NCI-H345 treated with DMSO at 0.1 percent for 48 hours (cell line): ENCODE measurements around the gene TMEM51.

ENCODE experiments used
- DNase-seq: peaks from one replicate; lab custom pipeline; 2025; ENCODE audit not compliant: unreplicated experiment; lab: John Stamatoyannopoulos, UW

The TMEM51 gene

DNA sequence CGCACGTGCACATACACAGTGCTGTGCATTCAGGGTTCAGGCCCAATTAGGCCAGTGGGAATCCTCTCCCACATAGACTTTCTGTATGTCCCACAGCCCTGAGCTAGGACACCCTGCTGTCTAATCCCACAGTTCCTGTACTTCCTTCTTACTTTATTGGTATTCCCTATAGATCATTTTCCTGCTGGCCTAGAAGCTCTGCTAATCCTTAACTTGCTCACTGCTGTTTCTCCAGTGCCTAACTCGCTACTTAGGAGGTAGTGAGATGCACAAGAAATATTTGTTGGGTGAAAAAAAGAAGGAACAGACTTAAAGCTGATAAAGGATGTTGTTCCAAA lies 59.4 kb downstream of the TMEM51 start:
- DNase-seq: no peak

DNA sequence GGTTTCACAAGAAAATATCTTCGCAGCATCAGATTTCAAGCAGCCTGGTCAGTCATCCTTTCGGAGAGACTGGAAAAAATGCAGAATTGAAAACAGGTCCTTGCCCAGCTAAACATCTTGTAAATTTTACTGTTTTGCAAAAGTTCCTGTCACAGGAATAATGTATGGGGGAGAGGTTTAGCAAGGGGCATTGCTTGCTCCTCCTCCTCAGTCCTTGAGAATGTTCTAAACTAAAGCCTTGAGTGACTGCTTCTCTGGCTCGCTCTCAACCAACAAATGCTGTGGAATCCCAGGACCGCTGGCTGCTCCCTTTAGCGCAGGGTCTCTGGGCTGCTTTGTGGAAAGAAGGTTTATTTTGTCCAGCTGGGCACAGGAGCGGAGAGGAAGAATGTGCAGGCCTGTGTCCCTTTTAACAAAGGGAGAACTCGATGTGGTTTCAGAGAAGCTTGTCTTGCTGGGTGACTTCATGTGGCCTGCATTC lies 59.8 kb downstream of the TMEM51 start:
- DNase-seq: no peak

DNA sequence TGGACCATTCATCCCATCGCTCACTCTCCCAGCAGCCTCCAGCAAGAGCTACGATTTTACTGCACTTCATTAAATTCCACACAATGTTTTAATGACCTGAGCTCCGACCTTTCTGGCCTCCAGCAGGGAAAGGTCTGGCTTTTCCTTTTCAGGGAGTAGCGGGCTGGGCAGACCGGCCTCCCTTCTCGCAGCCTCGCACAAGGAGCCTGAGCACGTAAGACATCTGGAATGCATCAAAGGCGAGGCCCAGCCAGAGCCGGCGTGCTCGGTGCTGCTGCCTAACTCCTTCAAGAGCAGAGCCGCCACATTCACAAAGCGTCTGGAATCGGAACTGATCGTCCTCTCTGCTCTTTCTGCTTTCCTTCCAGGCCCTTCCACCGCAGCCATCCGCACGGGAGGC lies 61.0 kb downstream of the TMEM51 start:
- DNase-seq: no peak

DNA sequence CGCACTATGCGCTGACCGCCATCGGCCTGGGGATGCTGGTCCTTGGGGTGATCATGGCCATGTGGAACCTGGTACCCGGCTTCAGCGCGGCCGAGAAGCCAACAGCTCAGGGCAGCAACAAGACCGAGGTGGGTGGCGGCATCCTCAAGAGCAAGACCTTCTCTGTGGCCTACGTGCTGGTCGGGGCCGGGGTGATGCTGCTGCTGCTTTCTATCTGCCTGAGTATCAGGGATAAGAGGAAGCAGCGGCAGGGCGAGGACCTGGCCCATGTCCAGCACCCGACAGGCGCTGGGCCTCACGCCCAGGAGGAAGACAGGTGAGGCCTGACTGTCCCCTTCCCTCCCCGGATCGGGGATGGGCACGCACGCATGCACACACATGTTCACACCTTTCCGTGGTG lies 61.6 kb downstream of the TMEM51 start:
- DNase-seq: no peak

DNA sequence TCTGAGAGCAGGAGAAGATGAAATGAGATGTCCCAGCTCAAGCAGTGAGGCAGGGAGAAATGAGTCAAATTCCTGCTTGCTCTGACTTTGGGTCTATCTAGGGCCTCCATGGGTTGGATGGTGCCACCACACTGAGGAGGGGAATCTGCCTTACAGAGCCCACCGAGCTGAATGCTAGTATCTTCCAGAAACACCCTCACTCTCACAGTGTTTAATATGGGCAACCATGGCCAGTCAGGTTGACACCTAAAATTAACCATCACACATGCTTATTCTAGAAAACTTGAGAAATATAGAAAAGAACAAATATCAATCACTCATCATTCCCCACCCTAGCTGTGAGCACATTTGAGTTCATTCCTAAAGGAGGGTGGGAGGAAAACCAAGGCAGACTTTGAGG lies 64.1 kb downstream of the TMEM51 start:
- no peak for DNase-seq

DNA sequence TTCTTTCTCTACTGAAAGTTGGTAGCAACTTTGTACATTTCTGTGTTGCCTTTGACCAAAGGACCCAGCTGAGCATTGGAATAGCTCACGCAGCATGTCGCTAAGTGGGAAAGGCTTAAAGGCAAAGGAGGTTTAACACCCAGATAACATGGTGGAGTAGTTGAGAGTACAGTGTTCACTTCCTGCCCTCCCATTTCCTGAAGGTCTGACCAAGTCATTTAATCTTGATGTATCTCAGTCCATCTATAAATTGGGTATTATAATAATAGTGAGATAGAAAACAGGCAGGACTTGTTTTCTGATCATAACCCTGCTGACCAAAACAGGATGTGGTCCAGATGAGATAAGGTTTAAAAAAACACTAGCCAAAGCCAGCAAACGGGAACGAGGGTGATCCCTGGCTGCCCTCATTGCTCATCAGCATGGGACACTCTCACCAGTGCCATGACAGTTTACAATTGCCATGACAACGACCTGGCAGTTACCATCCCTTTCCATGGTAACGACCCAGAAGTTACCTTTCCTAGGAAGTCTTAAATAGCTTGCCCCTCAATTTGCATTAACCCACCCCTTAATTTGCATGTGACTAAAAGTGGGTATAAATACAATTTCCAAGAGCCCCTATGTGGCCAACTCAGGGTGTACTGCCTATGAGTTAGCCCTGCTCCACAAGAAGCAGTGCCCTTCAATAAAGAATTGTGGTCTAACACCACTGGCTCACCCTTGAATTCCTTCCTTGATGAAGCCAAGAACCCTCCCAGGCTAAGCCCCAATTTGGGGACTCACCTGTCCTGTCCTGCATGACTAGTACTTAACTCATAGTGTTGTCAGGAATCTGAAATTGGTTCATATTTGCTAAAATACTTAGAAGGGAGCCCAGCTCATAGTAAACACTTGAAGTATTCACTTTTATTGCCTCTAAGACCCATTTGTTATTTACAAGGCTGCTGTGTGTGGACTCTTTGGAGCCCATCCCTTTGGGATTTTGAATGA lies 65.0 kb downstream of the TMEM51 start:
- DNase-seq: no peak

DNA sequence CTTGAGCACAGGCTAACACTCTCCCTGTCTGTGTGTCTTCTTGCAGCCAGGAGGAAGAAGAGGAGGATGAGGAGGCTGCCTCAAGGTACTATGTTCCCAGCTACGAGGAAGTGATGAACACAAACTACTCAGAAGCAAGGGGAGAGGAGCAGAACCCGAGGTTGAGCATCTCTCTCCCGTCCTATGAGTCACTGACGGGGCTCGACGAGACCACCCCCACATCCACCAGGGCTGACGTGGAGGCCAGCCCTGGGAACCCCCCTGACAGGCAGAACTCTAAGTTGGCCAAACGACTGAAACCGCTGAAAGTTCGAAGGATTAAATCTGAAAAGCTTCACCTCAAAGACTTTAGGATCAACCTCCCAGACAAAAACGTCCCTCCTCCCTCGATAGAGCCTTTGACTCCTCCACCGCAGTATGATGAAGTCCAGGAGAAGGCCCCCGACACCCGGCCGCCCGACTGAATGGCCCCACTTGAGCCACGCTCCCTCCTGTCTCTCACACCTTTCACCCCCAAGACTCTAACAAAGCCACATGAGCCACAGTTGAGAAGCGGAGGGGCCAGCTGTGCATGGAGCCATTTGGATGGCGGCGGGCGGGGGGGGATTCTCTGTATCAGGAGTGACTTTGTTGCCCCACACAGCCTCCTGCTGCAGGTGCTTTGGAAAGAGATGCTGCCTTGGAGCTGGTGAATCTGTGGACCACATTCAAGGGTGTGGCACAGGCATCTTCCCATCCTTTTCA lies 65.9 kb downstream of the TMEM51 start:
- no peak for DNase-seq

DNA sequence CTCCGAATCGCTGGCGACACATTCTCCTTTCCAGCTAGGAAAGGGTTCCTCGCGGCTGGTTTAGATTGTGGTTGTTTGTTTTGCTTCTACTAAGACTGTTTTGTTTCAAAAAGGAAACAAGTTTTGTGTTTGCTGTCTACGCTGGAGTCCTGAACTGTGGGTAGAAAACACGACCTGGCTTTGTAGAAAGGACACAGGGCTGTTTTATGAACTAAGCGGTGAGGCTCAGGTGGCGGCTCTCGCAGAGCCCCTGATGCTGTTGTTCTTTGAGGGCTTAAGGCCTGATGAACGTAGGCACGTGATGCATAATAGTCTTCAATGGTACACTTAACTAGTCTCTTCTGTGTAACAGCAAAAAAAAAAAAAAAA lies 66.5 kb downstream of the TMEM51 start:
- DNase-seq: no peak

DNA sequence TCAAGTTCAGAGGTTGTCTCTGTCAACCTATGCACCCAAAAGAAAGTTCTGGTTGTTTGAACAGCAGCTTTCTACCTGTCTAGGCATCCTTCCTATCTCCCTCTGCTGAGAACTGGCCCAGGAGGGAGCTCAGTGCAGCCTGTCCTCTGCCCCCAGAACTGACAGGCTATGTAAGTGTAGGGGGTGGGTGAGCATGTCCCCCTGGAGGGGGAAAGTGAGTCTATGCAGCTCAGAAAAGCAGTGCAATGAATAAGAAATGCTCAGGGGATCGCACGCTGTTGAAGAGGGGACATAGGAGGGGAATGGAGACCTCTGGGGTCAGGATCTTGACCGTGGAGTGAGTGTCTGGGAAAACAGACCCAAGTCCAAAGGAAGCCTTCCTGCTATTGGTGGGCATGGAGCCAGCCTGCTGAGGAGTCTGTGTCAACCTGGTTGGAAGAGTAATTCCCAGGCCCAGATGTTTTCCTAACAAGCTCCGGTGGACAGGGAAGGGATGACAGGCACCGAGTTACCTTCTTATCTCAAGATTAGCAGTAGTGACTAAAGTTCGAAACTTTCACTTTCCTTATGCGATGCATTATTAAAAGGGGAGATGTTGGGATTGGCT lies 67.4 kb downstream of the TMEM51 start:
- DNase-seq: no peak

DNA sequence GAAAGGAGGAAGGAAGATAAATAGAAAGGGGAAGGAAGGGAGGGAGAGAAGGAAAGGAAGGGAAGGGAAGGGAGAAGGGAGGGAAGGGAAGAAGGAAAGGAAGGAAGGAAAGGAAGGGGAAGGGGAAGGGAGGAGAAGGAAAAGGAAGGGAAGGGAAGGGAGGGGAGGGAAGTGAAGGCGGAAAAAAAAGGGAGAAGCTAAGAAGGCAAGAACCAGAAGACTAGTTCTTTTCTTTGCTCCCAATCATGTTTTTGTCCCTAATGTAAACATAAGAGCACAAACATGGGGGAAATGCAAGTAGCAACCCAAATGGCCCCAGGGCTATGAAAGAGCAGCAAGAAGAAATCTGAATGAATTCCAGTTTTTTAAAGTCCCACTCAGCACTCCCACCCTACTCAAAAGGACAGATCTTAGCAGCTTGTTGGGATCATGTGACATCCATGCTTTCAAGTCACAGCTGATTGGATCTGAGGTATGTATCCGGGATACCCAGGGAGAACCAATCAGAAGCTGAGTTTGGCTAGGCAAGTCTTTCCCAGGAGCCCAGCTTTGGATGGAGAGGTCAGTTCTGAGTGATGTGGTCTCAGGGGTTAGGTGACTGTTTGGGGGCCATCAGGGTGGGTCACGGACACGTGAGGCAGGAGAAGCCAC lies 69.2 kb downstream of the TMEM51 start:
- no peak for DNase-seq

DNA sequence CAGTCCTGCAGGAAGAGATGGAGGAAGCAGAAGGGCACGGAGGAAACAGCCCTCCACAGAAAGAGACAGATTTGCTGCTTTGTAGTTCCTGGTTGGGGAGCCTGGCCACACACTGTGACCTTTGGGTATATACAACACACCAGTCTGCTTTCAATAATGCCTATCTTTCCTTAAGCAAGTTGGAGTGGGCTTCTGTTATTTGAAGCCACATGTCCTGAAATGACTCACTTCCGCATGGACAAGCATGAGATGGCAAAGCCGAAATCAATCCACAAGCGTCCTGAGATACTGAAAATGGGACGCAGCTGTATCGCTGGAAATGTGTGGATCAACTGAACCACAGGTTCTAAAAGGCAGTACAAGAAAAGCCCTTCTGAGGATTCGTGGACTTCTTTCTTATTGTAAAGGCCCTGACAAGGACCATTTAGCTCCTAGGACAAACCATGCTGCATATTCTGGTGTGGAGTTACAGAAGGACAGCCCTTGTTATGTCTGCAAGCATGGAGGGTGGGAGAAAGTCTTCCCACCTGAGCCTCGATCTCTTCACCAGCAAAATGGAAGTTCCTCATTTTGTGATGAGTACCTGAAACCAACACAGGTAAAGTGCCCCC lies 70.8 kb downstream of the TMEM51 start:
- no peak for DNase-seq

DNA sequence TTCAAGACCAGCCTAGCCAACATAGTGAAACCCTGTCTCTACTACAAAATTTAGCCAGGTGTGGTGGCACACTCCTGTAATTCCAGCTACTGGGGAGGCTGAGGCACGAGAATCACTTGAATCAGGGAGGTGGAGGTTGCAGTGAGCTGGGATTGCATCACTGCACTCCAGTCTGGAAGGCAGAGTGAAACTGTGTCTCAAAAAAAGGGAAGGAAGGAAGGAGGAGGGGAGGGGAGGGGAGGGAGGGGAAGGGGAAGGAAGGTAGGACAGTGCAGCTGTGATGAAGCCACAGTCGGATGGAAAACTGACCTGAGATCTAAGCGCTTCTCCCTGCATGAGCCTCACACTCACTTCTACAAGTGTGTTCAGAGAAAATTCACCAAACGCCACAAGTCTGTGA lies 71.4 kb downstream of the TMEM51 start:
- no peak for DNase-seq

DNA sequence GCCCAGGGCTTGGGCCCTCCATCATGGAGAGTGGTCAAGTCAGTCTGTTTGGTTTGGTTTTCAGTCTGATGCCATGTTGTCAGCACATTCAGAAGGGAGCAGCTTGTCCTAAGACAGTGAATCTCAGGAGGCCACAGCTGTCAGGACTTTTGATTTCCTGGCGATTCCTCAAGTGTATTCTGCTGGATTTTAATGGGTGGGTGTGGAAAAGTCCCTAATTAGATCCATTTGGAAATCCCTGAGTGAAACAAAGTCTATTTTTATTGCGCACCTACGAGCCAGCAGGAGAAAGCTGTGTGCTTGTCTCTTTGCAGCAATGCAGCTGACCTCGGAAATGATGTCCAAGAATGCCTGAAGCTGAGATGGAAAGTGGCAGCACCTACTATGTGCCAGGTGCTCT lies 71.9 kb downstream of the TMEM51 start:
- DNase-seq: no peak

DNA sequence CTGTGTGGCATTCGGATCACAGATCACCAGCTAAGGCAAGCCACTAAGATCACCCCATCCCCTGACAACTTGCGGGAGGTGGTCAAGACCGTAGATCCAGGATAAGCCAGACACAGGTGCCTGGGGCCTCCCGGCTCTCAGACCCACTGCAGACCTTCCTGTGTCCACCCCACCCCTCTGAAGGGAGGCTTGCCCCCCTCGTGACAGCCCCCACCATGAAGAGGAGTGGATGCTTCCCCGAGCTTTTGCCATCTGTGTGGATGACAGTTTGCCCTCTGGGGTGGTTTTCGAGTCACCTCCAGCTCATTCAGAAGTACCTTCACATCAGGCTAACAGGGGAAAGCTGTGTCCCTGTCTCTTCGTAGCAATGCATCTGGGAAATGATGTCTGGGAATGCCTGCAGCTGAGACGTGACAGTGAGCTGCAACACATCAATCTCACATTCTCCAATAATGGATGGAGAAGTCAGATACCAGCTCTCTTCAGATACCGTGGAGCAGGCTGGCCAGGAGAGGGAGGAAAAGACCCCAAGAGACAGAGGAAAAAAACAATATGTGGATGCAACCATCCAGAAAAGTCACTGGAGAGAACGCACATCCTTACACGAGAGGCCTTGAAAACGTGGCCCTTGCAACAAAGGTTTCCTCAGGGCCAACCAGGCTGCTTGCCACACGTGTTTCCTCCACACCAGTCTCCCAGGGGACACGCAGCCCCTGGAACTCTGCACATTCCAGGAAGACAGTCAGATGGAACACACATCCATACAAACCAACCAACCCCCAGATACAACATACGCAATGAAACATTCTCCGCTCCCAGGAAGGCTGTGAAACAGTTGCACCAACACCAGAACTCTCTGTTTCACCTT lies 73.1 kb downstream of the TMEM51 start:
- DNase-seq: no peak

DNA sequence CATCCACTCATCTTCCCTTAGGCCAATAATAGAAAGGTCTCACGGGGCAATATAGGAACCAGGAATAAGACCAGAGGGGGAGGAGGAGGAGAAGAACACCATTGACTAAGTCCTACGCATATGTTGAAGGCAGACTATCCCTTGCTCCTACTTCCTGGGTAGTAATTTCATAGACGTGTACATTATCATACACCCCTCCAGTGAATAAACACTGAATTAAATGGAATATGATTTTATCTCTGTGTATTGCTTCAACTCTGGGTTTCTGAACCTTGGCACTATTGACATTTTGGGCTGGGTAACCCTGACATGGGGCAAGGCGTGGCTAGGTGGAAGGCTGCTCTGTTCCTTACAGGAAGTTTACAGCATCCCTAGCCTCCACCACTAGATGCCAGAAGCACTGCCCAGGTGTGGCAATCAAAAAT lies 76.2 kb downstream of the TMEM51 start:
- DNase-seq: no peak

DNA sequence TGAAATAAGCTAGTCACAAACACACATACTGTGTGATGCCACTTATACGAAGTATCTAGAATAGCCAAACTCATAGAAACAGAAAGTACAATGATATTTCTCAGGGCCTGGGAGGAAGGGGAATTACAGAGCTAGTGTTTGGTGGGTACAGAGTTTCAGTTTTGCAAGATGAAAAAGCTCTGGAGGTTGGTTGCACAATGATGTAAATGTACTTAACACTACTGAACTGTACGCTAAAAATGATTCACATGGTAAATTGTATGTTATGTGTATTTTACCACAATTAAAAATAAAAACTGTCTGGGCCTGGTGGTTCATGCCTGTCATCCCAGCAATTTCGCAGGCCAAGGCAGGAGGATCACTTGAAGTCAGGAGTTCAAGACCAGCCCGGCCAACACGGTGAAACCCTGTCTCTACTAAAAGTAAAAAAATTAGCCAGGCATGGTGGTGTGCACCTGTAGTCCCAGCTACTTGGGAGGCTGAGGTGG lies 78.2 kb downstream of the TMEM51 start:
- no peak for DNase-seq

DNA sequence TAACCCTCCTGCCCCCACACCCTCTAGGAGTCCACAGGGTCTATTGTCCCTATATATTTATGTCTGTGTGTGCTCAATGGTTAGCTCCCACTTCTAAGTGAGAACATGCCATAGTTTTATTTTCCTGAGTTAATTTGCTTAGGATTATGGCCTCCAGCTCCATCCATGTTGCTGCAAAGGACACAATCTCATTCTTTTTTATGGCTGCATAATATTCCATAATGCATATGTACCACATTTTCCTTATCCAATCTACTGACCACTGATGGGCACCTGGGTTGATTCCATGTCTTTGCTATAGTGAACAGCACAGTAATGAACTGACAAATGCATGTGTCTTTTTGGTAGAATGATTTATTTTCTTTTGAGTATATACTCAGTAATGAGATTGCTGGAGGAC lies 80.1 kb downstream of the TMEM51 start:
- no peak for DNase-seq

DNA sequence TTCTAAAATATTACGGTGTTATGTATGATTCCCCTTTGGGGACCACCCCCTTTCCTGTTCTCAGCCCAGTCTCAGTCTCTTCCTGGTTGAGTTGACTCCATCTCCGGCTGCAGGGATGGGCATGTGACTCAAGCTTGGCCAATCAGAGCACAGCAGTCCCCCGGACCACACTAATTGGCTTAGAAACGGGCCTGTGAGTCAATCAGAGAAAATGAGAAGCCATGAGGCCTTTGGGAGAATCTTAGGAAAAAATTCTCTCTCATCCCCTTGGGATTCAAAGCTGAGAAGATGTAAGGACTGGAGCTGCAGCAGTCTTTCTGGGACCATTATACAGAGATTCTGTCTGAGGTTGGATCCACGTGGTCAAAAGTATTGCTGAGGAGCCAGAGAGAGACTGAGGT lies 82.8 kb downstream of the TMEM51 start:
- no peak for DNase-seq

DNA sequence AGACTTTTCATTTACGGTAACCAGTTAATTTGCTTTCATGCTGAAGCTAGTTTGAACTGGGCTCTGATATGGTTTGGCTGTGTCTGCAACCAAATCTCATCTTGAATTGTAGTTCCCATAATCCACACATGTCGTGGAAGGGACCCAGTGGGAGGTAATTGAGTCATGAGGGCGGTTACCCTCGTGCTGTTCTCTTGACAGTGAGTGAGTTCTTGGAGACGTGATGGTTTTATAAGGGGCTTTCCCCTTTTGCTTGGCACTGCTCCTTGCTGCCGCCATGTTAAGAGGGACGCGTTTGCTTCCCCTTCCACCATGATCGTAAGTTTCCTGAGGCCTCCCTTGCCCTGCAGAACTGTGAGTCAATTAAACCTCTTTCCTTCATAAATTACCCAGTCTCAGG lies 83.2 kb downstream of the TMEM51 start:
- no peak for DNase-seq

DNA sequence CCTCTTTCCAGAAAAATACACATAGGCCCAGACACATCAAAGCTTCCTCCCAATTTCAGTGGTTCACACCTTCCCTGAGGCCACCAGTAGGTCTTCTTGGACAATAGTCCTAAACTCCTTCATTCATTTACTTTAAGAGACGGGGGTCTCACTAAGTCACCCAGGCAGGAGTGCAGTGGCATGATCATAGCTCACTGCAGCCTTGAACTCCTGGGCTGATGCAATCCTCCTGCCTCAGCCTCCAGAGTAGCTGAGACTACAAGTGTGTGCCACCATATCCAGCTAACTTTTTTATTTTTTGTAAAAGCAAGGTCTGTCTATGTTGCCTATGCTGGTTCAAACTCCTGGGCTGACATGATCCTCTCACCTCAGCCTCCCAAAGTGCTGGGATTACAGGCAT lies 85.2 kb downstream of the TMEM51 start:
- DNase-seq: no peak
